ENCODE results near the gene XXYLT1. TPM values are rescaled to one million over a fixed set of nuclear protein-coding genes. Genes with fewer than 3 reads are reported as not detected.

XXYLT1 gene
- total and polyA plus RNA-seq, 9 of the 15 experiments (the other 6 are each of a cell fraction or from before 2014, with no cell fraction given), result 1.9 to 18.9 (median 15.0) TPM

- TF ChIP-seq, protein P1, sequence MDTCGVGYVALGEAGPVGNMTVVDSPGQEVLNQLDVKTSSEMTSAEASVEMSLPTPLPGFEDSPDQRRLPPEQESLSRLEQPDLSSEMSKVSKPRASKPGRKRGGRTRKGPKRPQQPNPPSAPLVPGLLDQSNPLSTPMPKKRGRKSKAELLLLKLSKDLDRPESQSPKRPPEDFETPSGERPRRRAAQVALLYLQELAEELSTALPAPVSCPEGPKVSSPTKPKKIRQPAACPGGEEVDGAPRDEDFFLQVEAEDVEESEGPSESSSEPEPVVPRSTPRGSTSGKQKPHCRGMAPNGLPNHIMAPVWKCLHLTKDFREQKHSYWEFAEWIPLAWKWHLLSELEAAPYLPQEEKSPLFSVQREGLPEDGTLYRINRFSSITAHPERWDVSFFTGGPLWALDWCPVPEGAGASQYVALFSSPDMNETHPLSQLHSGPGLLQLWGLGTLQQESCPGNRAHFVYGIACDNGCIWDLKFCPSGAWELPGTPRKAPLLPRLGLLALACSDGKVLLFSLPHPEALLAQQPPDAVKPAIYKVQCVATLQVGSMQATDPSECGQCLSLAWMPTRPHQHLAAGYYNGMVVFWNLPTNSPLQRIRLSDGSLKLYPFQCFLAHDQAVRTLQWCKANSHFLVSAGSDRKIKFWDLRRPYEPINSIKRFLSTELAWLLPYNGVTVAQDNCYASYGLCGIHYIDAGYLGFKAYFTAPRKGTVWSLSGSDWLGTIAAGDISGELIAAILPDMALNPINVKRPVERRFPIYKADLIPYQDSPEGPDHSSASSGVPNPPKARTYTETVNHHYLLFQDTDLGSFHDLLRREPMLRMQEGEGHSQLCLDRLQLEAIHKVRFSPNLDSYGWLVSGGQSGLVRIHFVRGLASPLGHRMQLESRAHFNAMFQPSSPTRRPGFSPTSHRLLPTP (IDR thresholded peaks at IDR 0.05; ENCODE audit: borderline replicate concordance, extremely low read depth, insufficient read length), result no peak
- TF ChIP-seq PHF8 (IDR thresholded peaks at IDR 0.05; ENCODE audit: borderline replicate concordance, low read length), result no peak; the same call in 1 of the 2 replicates
- 0 out of 2 replicates have a peak, but pooled peaks have one; percentile 41 for TF ChIP-seq ZNF561 (CRISPR knock-in tag; conservative IDR thresholded peaks at IDR 0.05)
- TF ChIP-seq RAD21 (CRISPR knock-in tag; conservative IDR thresholded peaks at IDR 0.05 in 1 of 2, IDR thresholded peaks at IDR 0.05 in 1 of 2), result peak in 1 of 2 experiments; percentile 26; a peak in 2 of 4 replicates
- no peak; the same call in 1 of the 2 replicates for TF ChIP-seq SP1 (CRISPR knock-in tag; IDR thresholded peaks at IDR 0.05)
- TF ChIP-seq, protein P2, sequence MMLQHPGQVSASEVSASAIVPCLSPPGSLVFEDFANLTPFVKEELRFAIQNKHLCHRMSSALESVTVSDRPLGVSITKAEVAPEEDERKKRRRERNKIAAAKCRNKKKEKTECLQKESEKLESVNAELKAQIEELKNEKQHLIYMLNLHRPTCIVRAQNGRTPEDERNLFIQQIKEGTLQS (IDR thresholded peaks at IDR 0.05), result peak; percentile 100
- TF ChIP-seq, protein P2 (CRISPR knock-in tag; conservative IDR thresholded peaks at IDR 0.05), result peak; percentile 94
- TF ChIP-seq BCL6 (CRISPR knock-in tag; IDR thresholded peaks at IDR 0.05), result no peak
- TF ChIP-seq MAZ (CRISPR knock-in tag; conservative IDR thresholded peaks at IDR 0.05 in 1 of 2, IDR thresholded peaks at IDR 0.05 in 1 of 2), result peak in 1 of 2 experiments; percentile 6; a peak in 2 of 4 replicates
- peak; percentile 85 to 87 for TF ChIP-seq KDM1A (IDR thresholded peaks at IDR 0.05)
- TF ChIP-seq ZNF785 (CRISPR knock-in tag; IDR thresholded peaks at IDR 0.05), result no peak
- peak; percentile 65; the same call in 1 of the 2 replicates for TF ChIP-seq TARDBP (IDR thresholded peaks at IDR 0.05)
- TF ChIP-seq PATZ1 (CRISPR knock-in tag; IDR thresholded peaks at IDR 0.05; ENCODE audit: borderline replicate concordance), result no peak
- TF ChIP-seq CBFA2T2 (conservative IDR thresholded peaks at IDR 0.05), result peak; percentile 89
- 0 out of 2 replicates have a peak, but pooled peaks have one; percentile 36 for TF ChIP-seq ZNF707 (CRISPR knock-in tag; conservative IDR thresholded peaks at IDR 0.05)
- TF ChIP-seq IRF9 (tag; IDR thresholded peaks at IDR 0.05), result peak; percentile 84
- TF ChIP-seq STAT5B (CRISPR knock-in tag; IDR thresholded peaks at IDR 0.05), result no peak
- TF ChIP-seq SUPT5H (IDR thresholded peaks at IDR 0.05), result no peak
- TF ChIP-seq KHSRP (IDR thresholded peaks at IDR 0.05), result peak; percentile 76
- TF ChIP-seq SMAD2 (IDR thresholded peaks at IDR 0.05; ENCODE audit: low read depth, low read length), result no peak
- TF ChIP-seq ZNF232 (CRISPR knock-in tag; IDR thresholded peaks at IDR 0.05), result no peak
Observed at GRCh38 chr3:195140816-195141793, 129.9 kb downstream of the XXYLT1 start (continued).

All from K562 (cell line).